GM12872 (cell line): ENCODE data around the gene PDE4C.

Experiments used
- TF ChIP-seq, protein P1 (sequence below): IDR thresholded peaks from 3 replicates; pipeline ENCODE4 v1.5.1; 2011; ENCODE audit warnings: low read depth, mild to moderate bottlenecking, low read length, moderate library complexity; ENCODE audit not compliant: insufficient read depth

Gene PDE4C

GRCh38 chr19:18232540-18233223, 6.4 kb upstream of the PDE4C start:
- TF ChIP-seq, protein P1, sequence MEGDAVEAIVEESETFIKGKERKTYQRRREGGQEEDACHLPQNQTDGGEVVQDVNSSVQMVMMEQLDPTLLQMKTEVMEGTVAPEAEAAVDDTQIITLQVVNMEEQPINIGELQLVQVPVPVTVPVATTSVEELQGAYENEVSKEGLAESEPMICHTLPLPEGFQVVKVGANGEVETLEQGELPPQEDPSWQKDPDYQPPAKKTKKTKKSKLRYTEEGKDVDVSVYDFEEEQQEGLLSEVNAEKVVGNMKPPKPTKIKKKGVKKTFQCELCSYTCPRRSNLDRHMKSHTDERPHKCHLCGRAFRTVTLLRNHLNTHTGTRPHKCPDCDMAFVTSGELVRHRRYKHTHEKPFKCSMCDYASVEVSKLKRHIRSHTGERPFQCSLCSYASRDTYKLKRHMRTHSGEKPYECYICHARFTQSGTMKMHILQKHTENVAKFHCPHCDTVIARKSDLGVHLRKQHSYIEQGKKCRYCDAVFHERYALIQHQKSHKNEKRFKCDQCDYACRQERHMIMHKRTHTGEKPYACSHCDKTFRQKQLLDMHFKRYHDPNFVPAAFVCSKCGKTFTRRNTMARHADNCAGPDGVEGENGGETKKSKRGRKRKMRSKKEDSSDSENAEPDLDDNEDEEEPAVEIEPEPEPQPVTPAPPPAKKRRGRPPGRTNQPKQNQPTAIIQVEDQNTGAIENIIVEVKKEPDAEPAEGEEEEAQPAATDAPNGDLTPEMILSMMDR: no peak

GRCh38 chr19:18231775-18232174, 5.5 kb upstream of the PDE4C start:
- TF ChIP-seq, protein P1: no peak

GRCh38 chr19:18230941-18231734, 4.9 kb upstream of the PDE4C start:
- TF ChIP-seq, protein P1: no peak

DNA sequence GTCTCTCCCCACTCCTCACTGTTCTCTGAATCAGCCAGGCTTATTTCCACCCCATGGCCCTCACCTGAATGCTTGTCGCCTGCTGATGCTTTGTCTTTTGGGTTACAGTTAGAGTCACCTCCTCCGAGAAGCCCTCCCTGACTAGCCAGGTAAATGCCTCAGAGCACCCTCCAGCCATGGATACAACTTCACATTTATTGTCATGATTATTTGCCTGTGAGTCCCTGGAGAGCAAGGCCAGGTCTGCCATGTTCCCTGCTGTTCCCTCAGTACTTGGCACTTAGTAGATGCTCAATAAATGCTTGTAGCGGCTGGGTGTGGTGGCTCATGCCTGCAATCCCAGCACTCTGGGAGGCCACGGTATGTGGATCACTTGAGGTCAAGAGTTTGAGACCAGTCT, 3.7 kb upstream of the PDE4C start:
- TF ChIP-seq, protein P1: no peak

DNA sequence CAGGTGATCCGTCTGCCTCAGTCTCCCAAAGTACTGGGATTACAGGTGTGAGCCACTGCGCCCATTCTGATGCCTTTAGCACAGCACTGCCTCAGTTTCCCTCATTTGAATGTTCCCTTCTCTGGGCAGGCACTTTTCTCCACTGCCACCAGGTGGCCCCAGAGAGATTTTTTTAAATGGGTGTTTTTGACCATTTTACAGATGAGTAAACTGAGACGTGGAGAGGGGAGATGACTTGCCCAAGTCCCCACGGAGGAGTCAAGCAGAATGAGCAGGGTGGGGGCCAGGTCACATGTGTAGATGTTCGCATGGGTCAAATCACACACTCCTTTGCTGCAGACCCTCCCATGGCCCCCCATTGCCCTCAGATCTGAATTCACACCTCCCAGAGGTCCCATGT, 3.2 kb upstream of the PDE4C start:
- TF ChIP-seq, protein P1: peak; percentile 73

GRCh38 chr19:18227781-18228271, 1.6 kb upstream of the PDE4C start:
- TF ChIP-seq, protein P1: no peak

DNA sequence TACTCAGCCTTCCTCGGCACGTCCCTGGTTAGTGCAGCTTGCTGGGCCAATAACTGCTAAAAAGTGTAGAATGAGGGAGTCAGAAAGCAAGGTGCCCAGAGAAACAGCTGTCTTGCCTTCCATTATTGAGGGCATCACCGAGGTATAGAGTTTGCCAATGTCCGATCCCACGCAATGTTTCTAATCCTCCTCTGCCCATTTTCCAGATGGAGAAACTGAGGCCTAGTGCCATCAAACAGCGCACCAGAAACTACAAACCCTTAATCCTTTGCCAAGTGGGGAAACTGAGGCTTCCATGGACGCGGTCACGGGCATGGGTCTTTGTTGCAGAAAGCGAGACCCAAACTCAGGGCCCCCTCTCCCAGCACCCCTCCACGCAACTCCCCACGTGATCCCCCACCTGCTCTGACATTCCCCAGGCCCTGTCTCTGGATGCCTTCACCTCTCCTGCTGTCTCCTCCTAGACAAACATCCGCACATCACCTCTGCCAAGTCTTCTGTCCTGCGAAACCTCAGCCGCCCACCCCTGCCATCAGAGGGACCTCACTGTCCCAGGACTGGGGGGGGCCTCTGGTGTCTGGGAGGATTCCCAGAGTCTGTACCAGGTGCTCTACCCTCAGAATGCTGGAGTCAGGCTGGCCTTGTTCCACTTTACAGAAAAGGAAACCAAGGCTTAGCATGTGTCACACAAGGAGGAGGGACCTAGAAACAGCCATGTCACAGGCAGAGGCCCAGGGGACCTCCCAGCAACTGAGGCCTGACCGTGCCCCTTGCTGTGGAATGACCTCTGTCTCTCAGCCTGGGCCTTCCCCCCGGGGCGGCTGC, 930 bp upstream of the PDE4C start:
- TF ChIP-seq, protein P1: no peak
